Stimulated activated naive CD8-positive, alpha-beta T cell treated with anti-CD3 and anti-CD28 coated beads, Interleukin-15, Interleukin-2, amounts not matched to agents 100 ng/mL and 50 ng/mL, for 24 hours (primary cell): Measurements from ENCODE around the gene PDGFRB.

ENCODE experiments used
- H3K27ac Mint-ChIP-seq: one replicate; pipeline ENCODE4 v1.8.0; 2021; ENCODE audit warnings: mild to moderate bottlenecking, mixed read lengths
- H3K27me3 Mint-ChIP-seq: one replicate; pipeline ENCODE4 v1.8.0; 2021; ENCODE audit warnings: mixed read lengths
- H3K36me3 Mint-ChIP-seq: one replicate; pipeline ENCODE4 v1.8.0; 2021; ENCODE audit warnings: low read depth, mixed read lengths
- H3K4me1 Mint-ChIP-seq: one replicate; pipeline ENCODE4 v1.8.0; 2021; ENCODE audit warnings: low read depth, mixed read lengths
- H3K4me3 Mint-ChIP-seq: one replicate; pipeline ENCODE4 v1.8.0; 2021; ENCODE audit warnings: mild to moderate bottlenecking, mixed read lengths
- H3K9me3 Mint-ChIP-seq: one replicate; pipeline ENCODE4 v1.8.0; 2021; ENCODE audit warnings: mixed read lengths

Gene PDGFRB

GRCh38 chr5:150078802-150079689, 76.6 kb downstream of the PDGFRB start:
- Mint-ChIP-seq H3K4me3 (no peak overlapping the region), H3K36me3 (no peaks in the 10 kb centered on the region), H3K27ac (no peak overlapping the region)

GRCh38 chr5:150077996-150078801, 77.4 kb downstream of the PDGFRB start:
- Mint-ChIP-seq H3K4me1 (peaks cover 19% of the 10 kb centered on the region), H3K4me3 (no peak overlapping the region), H3K27me3 (peaks cover 8% of the 10 kb centered on the region), H3K27ac (no peak overlapping the region), H3K36me3 (no peaks in the 10 kb centered on the region), H3K9me3 (no peaks in the 10 kb centered on the region)

More at GRCh38 chr5:150078802-150079689, 76.6 kb downstream of the PDGFRB start:
- Mint-ChIP-seq H3K9me3 (no peaks in the 10 kb centered on the region), H3K27me3 (peaks cover 15% of the 10 kb centered on the region), H3K4me1 (peaks cover 19% of the 10 kb centered on the region)

- H3K27me3 Mint-ChIP-seq, result peaks cover 5% of the 10 kb centered on the region
- no peaks in the 10 kb centered on the region for H3K36me3 Mint-ChIP-seq
- peaks cover 10% of the 10 kb centered on the region for H3K4me1 Mint-ChIP-seq
- H3K9me3 Mint-ChIP-seq, result no peaks in the 10 kb centered on the region
- no peak overlapping the region for H3K27ac Mint-ChIP-seq
- no peak overlapping the region for H3K4me3 Mint-ChIP-seq
These were observed 78.6 kb downstream of the PDGFRB start for GRCh38 chr5:150077060-150077459.

GRCh38 chr5:150075806-150076205, 79.8 kb downstream of the PDGFRB start:
- Mint-ChIP-seq H3K36me3 (no peaks in the 10 kb centered on the region), H3K4me3 (no peak overlapping the region), H3K27me3 (peaks cover 4% of the 10 kb centered on the region), H3K4me1 (no peaks in the 10 kb centered on the region), H3K27ac (no peak overlapping the region), H3K9me3 (no peaks in the 10 kb centered on the region)

- Mint-ChIP-seq H3K4me3 (no peak overlapping the region), H3K36me3 (no peaks in the 10 kb centered on the region), H3K27me3 (peaks cover 4% of the 10 kb centered on the region), H3K27ac (no peak overlapping the region), H3K4me1 (no peaks in the 10 kb centered on the region), H3K9me3 (no peaks in the 10 kb centered on the region)
These were observed 80.4 kb downstream of the PDGFRB start for GRCh38 chr5:150075233-150075632.

GRCh38 chr5:150073677-150074076, 82.0 kb downstream of the PDGFRB start:
- Mint-ChIP-seq H3K27me3 (peaks cover 2% of the 10 kb centered on the region), H3K4me3 (no peak overlapping the region), H3K36me3 (no peaks in the 10 kb centered on the region), H3K27ac (no peak overlapping the region), H3K9me3 (no peaks in the 10 kb centered on the region), H3K4me1 (no peaks in the 10 kb centered on the region)

- Mint-ChIP-seq H3K36me3 (no peaks in the 10 kb centered on the region), H3K4me3 (no peak overlapping the region), H3K27ac (no peak overlapping the region), H3K27me3 (no peaks in the 10 kb centered on the region), H3K9me3 (no peaks in the 10 kb centered on the region), H3K4me1 (no peaks in the 10 kb centered on the region)
These were observed 82.5 kb downstream of the PDGFRB start for GRCh38 chr5:150073086-150073625.

GRCh38 chr5:150070821-150071220, 84.8 kb downstream of the PDGFRB start:
- H3K27ac Mint-ChIP-seq, result no peak overlapping the region
- no peak overlapping the region for H3K4me3 Mint-ChIP-seq
- H3K4me1 Mint-ChIP-seq, result peaks cover 9% of the 10 kb centered on the region
- H3K36me3 Mint-ChIP-seq, result no peaks in the 10 kb centered on the region
- no peaks in the 10 kb centered on the region for H3K9me3 Mint-ChIP-seq
- no peaks in the 10 kb centered on the region for H3K27me3 Mint-ChIP-seq

- peaks cover 9% of the 10 kb centered on the region for H3K4me1 Mint-ChIP-seq
- H3K27ac Mint-ChIP-seq, result no peak overlapping the region
- no peak overlapping the region for H3K4me3 Mint-ChIP-seq
These were observed 85.7 kb downstream of the PDGFRB start for GRCh38 chr5:150069672-150070627.

GRCh38 chr5:150068961-150069645, 86.5 kb downstream of the PDGFRB start:
- H3K36me3 Mint-ChIP-seq, result no peaks in the 10 kb centered on the region
- H3K27ac Mint-ChIP-seq, result no peak overlapping the region
- no peak overlapping the region for H3K4me3 Mint-ChIP-seq
- no peaks in the 10 kb centered on the region for H3K9me3 Mint-ChIP-seq
- peaks cover 9% of the 10 kb centered on the region for H3K4me1 Mint-ChIP-seq
- no peaks in the 10 kb centered on the region for H3K27me3 Mint-ChIP-seq

More at GRCh38 chr5:150069672-150070627, 85.7 kb downstream of the PDGFRB start:
- Mint-ChIP-seq H3K27me3 (no peaks in the 10 kb centered on the region), H3K9me3 (no peaks in the 10 kb centered on the region), H3K36me3 (no peaks in the 10 kb centered on the region)

- Mint-ChIP-seq H3K36me3 (no peaks in the 10 kb centered on the region), H3K27me3 (no peaks in the 10 kb centered on the region), H3K9me3 (no peaks in the 10 kb centered on the region), H3K4me1 (peaks cover 9% of the 10 kb centered on the region), H3K27ac (no peak overlapping the region), H3K4me3 (no peak overlapping the region)
These were observed 87.2 kb downstream of the PDGFRB start for GRCh38 chr5:150068472-150068871.

- peaks cover 9% of the 10 kb centered on the region for H3K4me1 Mint-ChIP-seq
- no peak overlapping the region for H3K27ac Mint-ChIP-seq
- no peak overlapping the region for H3K4me3 Mint-ChIP-seq
- no peaks in the 10 kb centered on the region for H3K27me3 Mint-ChIP-seq
- no peaks in the 10 kb centered on the region for H3K9me3 Mint-ChIP-seq
- no peaks in the 10 kb centered on the region for H3K36me3 Mint-ChIP-seq
These were observed 87.6 kb downstream of the PDGFRB start for GRCh38 chr5:150068071-150068470.

- Mint-ChIP-seq H3K4me3 (no peak overlapping the region), H3K9me3 (no peaks in the 10 kb centered on the region), H3K4me1 (peaks cover 9% of the 10 kb centered on the region), H3K36me3 (no peaks in the 10 kb centered on the region), H3K27me3 (no peaks in the 10 kb centered on the region), H3K27ac (no peak overlapping the region)
These were observed 88.2 kb downstream of the PDGFRB start for GRCh38 chr5:150067405-150067960.
